PFSK-1 (cell line): ENCODE measurements around the gene EXO5.

Source experiments
- FOXP2 ChIP-seq: optimal IDR thresholded peaks from 2 replicates; pipeline ENCODE3; 2011; ENCODE audit warnings: borderline replicate concordance, control low read depth, inconsistent platforms; ENCODE audit not compliant: insufficient read depth; ENCODE audit errors: extremely low read length, extremely low read depth
- POLR2AphosphoS5 ChIP-seq: IDR thresholded peaks from 2 replicates; pipeline ENCODE4 v1.6.1; 2012; ENCODE audit warnings: low read depth, mild to moderate bottlenecking, control low read depth, low read length, moderate library complexity
- SIN3A ChIP-seq: IDR thresholded peaks from 2 replicates; pipeline ENCODE4 v1.6.1; 2012; ENCODE audit warnings: mild to moderate bottlenecking, low read length, moderate library complexity, borderline replicate concordance; ENCODE audit not compliant: insufficient read depth
- TAF1 ChIP-seq: IDR thresholded peaks from 2 replicates; pipeline ENCODE4 v1.6.1; 2012; ENCODE audit warnings: low read length, control low read depth, borderline replicate concordance; ENCODE audit not compliant: insufficient read depth
- TF ChIP-seq, protein P1 (sequence below), 2 experiments: IDR thresholded peaks; 2 replicates each; pipeline versions ENCODE4 v1.6.1 to v1.8.0; 2011 to 2012; ENCODE audit warnings: low read depth in 2 of 2, low read length in 2 of 2, control low read depth in 1 of 2, inconsistent platforms in 1 of 2, mild to moderate bottlenecking in 1 of 2, moderate library complexity in 1 of 2; ENCODE audit not compliant: insufficient read depth in 1 of 2

EXO5 gene

DNA sequence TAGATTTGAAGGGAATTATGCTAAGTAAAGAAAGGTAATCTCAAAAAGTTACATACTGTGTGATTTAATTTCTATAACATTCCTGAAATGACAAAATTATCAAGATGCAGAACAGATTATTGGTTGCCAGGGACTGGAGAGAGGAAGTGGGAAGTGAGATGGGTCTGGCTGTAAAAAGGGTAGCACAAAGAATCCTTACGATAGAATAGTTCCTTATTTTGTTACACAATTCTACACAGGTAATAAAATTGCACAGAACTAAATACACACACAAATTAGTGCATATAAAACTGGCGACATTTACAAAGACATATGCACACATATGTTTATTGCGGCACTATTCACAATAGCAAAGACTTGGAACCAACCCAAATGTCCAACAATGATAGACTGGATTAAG lies 56.3 kb downstream of the EXO5 start:
- TF ChIP-seq, protein P1, sequence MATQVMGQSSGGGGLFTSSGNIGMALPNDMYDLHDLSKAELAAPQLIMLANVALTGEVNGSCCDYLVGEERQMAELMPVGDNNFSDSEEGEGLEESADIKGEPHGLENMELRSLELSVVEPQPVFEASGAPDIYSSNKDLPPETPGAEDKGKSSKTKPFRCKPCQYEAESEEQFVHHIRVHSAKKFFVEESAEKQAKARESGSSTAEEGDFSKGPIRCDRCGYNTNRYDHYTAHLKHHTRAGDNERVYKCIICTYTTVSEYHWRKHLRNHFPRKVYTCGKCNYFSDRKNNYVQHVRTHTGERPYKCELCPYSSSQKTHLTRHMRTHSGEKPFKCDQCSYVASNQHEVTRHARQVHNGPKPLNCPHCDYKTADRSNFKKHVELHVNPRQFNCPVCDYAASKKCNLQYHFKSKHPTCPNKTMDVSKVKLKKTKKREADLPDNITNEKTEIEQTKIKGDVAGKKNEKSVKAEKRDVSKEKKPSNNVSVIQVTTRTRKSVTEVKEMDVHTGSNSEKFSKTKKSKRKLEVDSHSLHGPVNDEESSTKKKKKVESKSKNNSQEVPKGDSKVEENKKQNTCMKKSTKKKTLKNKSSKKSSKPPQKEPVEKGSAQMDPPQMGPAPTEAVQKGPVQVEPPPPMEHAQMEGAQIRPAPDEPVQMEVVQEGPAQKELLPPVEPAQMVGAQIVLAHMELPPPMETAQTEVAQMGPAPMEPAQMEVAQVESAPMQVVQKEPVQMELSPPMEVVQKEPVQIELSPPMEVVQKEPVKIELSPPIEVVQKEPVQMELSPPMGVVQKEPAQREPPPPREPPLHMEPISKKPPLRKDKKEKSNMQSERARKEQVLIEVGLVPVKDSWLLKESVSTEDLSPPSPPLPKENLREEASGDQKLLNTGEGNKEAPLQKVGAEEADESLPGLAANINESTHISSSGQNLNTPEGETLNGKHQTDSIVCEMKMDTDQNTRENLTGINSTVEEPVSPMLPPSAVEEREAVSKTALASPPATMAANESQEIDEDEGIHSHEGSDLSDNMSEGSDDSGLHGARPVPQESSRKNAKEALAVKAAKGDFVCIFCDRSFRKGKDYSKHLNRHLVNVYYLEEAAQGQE (IDR thresholded peaks at IDR 0.05; ENCODE audit: insufficient read depth in 1 of 2, low read depth in 2 of 2, low read length in 2 of 2), result no peak
- no peak for TF ChIP-seq POLR2AphosphoS5
- no peak for TF ChIP-seq FOXP2
- TF ChIP-seq TAF1, result no peak
- TF ChIP-seq SIN3A, result no peak
